Measurements from ENCODE around the gene ASGR2.

DNA sequence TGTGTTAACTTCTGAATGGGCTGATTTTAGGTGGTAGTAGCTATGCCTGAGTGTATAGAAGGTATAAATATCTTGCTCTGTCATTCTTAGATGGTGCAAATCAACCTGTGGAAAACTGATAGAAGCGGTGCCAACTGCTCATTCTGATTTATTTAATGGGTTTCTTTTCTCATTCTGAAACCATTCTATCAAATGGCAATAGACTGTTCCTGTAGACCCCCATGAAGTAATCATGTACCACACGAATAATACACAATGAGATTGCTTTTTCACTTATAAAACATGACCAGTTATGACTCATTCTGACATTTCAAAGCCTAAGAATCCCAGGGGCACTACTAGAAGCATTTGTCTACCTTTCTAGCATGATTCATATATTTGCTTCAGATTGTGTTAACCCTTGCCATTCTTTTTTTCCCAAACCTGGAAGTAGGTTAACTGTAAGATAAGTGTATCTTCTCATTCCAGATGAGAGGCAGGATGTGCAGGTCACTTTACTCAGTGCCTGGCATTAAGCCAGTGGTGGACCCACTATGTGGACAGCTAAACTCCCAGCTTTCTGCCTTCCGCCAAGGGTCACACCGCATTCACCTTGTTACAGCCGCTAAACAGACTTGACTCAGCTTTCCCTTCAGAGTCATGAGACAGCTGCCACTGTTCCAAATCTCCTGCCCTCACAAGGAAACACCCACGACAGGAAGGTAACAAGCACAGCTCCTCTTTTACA, 54.3 kb downstream of the ASGR2 start:
- TF ChIP-seq POLR2A (IDR thresholded peaks at IDR 0.05), result no peak
- TF ChIP-seq, protein P1, sequence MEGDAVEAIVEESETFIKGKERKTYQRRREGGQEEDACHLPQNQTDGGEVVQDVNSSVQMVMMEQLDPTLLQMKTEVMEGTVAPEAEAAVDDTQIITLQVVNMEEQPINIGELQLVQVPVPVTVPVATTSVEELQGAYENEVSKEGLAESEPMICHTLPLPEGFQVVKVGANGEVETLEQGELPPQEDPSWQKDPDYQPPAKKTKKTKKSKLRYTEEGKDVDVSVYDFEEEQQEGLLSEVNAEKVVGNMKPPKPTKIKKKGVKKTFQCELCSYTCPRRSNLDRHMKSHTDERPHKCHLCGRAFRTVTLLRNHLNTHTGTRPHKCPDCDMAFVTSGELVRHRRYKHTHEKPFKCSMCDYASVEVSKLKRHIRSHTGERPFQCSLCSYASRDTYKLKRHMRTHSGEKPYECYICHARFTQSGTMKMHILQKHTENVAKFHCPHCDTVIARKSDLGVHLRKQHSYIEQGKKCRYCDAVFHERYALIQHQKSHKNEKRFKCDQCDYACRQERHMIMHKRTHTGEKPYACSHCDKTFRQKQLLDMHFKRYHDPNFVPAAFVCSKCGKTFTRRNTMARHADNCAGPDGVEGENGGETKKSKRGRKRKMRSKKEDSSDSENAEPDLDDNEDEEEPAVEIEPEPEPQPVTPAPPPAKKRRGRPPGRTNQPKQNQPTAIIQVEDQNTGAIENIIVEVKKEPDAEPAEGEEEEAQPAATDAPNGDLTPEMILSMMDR (IDR thresholded peaks at IDR 0.05), result no peak
- no peak for TF ChIP-seq EP300 (IDR thresholded peaks at IDR 0.05)

Data from ovary (tissue), 3 donors.